Limb (tissue), 2 donors: ENCODE data around the gene ATXN1.
"Not testable (repeated sequence)": the region's sequence is repeated elsewhere in the genome, so short reads cannot be mapped to it uniquely, and the experiment has no call there.

Experiments used
- DNase-seq, 2 donors: peaks; one replicate each; pipeline ENCODE4 v3.0.0-alpha.2; 2016; ENCODE audit errors: extremely low spot score in 2 of 2

The ATXN1 gene

DNA sequence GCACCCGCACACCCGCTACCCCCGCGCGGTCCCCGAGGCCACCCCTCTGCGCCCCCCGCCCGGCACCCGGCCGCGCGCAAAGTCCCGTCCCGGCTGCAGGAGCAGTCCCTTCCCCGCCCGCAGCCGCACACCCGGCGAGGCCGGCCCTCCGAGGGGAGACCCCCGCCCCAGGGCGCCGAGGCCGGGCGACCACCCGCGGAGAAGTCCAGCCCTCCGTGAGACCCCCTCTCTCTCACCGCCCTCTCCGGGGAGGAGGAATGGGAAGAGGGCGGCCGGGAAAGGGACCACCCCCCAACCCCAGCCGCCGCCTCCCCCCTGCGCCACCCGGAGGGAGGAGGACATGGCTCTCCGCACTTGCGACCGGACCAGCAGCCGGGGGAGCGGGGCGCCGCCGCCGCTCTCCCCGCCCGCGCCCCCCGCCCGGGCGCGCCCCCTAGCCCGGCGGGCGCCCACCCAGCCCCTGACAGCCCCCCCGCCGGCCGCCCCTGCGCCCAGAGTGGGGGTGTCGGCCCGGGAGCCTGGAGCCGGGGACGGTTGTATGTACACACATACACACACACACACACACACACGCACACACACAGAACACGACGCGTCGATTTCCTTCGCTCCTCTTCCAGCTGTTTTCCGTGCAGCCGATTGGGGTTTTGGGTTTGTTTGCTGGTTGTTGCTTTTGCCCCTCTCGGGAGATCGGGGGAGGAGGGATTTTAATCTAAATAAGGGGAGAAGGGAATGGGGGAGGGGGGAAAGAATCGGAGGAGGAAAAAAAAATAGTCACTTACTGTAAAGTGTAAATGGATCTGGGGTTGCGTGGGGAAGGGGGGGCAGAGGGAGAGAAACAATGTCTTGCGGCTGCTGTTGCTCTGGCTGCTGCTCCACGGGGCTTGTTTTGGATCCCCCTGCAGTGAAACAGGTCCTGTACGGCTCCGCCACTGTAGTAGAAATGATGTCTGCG, at the start of gene ATXN1:
Gene ATXN1, minus strand, starts transcription at position 945 of the 955 bp plus-strand sequence.
- peak in 1 of 2 donors; percentile 88 for DNase-seq

DNA sequence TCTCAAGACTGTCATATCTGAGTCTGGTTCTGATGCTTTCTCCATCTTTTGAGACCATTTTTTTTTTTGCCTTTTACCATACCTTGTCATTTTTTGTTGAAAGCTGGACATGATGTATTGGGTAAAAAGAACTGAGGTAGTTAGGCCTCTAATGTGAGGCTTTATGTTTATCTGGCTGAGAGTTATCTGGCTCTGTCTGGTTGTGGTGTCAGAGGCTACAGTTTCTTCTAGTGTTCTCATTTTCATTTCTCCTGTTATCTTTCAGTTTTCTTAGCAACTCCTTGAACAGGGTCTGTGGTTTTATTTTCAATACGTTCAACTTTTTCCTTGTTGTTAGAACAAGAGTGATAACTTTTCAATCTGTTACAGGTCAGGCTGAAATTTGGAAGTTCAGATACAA, 49.2 kb upstream of the ATXN1 start:
- no peak for DNase-seq

- no peak for DNase-seq
These were observed 48.6 kb upstream of the ATXN1 start for GRCh38 chr6:16809753-16810358.

GRCh38 chr6:16807956-16808355, 46.7 kb upstream of the ATXN1 start:
- no peak for DNase-seq

- DNase-seq = no peak
These were observed 45.1 kb upstream of the ATXN1 start for GRCh38 chr6:16806363-16806762.

- peak in 1 of 2 donors; percentile 45 for DNase-seq
These were observed 44.1 kb upstream of the ATXN1 start for GRCh38 chr6:16805243-16805950.

DNA sequence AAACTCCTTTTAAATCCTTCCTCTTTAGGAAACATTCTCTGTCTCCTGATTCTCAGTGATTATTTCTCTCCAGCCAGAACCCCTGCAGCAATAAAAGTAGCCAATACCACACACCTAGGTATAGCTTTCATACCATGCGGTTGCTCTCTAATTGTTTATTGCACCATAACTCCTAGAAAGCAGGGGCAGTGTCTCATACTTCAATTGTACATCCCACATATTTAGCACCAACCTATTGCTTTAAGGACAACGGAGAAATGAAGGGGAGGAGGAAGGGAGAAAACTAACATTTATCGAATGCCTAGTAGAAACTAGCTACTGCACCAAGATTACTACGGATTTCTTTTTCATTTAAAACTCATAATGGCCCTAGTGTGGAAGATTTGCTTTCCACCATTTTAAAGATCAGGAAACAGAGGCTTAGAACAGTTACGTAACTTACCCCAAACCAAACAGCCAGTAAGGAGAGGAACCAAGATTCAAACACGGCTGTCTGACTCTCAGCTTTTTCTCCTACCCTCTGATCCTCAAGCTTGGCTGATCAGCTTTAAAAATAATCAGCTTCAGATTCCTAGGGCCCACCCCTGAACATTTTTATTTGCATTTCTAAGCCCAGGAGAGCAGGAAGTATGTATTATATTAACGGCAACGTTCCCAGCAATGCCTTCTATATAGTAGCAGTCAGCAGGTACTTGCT, 43.4 kb upstream of the ATXN1 start:
- no peak for DNase-seq

DNA sequence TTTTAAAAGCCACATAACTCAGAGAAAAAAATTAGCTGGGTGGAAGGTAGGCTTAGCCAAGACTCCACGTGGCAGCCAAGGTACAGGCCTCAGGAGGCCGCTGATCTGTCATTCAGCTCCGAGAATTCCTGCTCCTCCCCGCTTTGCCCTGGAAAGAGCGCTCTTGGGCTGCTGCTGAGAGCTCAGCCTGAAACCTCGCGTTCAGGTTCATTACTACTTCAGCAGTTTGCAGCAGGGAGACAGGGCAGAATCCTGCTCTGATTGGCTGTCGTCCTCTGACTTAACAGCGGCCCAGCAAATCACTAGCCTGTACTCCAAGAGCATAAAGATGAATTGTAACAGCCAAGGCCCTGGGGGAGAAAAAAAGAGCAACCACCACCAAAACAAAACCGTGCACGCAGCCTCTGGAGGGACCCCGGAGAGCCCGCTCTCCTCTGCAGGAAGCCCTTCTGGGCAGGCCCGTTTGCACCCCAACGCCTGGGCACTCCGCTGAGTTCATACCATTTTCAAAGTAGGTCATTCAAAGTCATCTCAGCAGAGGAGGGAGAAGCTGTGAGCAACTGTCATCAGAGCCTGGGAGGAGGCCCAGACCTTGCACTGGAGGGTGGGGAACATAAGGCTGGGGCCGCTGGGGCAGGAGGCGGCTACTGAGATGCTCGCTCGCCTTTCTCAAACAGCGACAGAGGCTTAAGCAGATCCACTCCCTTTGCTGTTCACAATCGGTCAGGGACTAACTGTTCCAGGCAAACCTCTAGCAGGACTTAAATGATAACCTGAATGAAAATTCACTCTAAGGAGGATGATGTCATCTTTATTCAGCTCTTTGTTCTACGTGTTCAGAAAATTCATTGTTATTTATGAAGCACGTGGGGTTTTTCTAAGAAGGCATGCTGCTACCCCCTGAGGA, 42.3 kb upstream of the ATXN1 start:
- DNase-seq = peak; percentile 81 to 87

- peak in 1 of 2 donors; percentile 66 for DNase-seq
These were observed 40.8 kb upstream of the ATXN1 start for GRCh38 chr6:16802071-16802470.

GRCh38 chr6:16800942-16801341, 39.7 kb upstream of the ATXN1 start:
- no peak for DNase-seq

- DNase-seq = no peak
These were observed 39.1 kb upstream of the ATXN1 start for GRCh38 chr6:16800341-16800740.

- DNase-seq = no peak
These were observed 38.3 kb upstream of the ATXN1 start for GRCh38 chr6:16799279-16800193.

- DNase-seq = no peak
These were observed 32.7 kb upstream of the ATXN1 start for GRCh38 chr6:16793828-16794412.

- no peak for DNase-seq
These were observed 28.2 kb upstream of the ATXN1 start for GRCh38 chr6:16789329-16790038.

GRCh38 chr6:16787128-16787682, 25.9 kb upstream of the ATXN1 start:
- DNase-seq = no peak

DNA sequence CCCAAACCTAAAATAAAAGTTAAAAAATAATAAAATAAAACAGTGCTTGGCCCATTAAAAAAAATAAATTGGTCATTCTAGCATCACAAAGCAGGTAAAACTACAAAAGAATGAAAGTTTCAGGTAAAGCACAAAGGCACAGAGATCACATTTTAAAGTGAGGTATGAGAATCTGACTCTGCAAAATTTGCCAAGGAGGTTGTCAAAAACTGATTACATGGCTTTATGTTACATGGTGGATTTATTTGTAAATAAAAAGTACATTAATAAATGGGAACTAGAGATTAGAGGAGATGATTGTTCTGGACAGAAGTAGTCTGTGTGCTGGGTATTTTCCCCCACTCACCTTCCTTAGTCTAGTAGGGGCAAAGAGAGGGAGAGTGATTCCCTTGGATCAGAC, 24.2 kb upstream of the ATXN1 start:
- DNase-seq = no peak

GRCh38 chr6:16784957-16785356, 23.7 kb upstream of the ATXN1 start:
- not testable (repeated sequence) for DNase-seq

DNA sequence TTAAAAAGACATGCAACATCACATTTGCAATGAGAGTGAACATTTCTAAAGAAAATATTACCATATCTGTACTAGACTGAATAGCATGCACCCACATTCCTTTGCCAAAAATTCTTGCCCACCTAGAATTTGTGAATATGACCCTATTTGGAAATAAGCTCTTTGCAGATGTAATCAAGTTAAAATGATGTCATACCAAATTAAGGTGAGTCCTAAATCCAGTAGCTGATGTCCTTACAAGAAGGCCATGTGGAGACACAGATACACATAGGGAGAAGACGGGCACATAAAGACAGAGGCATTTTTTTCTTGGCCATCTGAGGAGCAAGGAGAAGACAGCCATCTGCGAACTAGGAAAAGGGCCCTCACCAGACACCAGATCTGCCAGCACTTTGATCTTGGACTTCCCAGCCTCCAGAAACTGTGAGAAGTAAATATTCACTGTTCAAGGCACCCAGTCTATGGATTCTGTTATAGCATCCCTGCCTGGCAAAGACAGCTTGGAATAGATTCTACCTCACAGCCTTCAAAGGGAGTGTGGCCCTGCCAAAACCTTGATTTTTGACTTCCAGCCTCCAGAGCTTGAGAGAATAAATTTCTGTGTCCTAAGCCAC, 22.8 kb upstream of the ATXN1 start:
- no peak for DNase-seq
